HepG2 (cell line): Measurements from ENCODE around the gene NABP2. TPM values are rescaled to one million over a fixed set of nuclear protein-coding genes. Genes with fewer than 3 reads are reported as not detected.
A peak's percentile ranks its signal among the peaks of the same experiment; 100 is the strongest.

Experiments used
- ATF1 ChIP-seq: IDR thresholded peaks from 2 replicates; pipeline ENCODE4 v1.6.1; 2016; ENCODE audit warnings: mild to moderate bottlenecking, control low read depth
- FOSL2 ChIP-seq: sonication (generic); formaldehyde crosslinking; IDR thresholded peaks from 2 replicates; pipeline ENCODE4 v1.4.0; 2020; ENCODE audit warnings: missing genetic modification reagents
- HES4 ChIP-seq: sonication (generic); formaldehyde crosslinking; IDR thresholded peaks from 2 replicates; pipeline ENCODE4 v1.9.0; 2021; ENCODE audit warnings: mild to moderate bottlenecking, missing genetic modification reagents, borderline replicate concordance
- HHEX ChIP-seq: IDR thresholded peaks from 2 replicates; pipeline ENCODE4 v1.6.1; 2016; ENCODE audit warnings: control low read depth
- NFIB ChIP-seq: sonication (generic); formaldehyde crosslinking; IDR thresholded peaks from 2 replicates; pipeline ENCODE4 v1.9.0; 2021; ENCODE audit warnings: missing genetic modification reagents, mild to moderate bottlenecking, borderline replicate concordance
- PCBP2 ChIP-seq: fragments of 200-400 bp; formaldehyde crosslinking; optimal IDR thresholded peaks from 2 replicates; pipeline ENCODE3; 2018; ENCODE audit warnings: low read length, low read depth; ENCODE audit not compliant: poor library complexity, severe bottlenecking
- RARG ChIP-seq: sonication (generic); formaldehyde crosslinking; IDR thresholded peaks from 2 replicates; pipeline ENCODE4 v1.4.0; 2020; ENCODE audit warnings: low read depth, mild to moderate bottlenecking, missing genetic modification reagents
- THAP8 ChIP-seq: sonication (generic); formaldehyde crosslinking; IDR thresholded peaks from 2 replicates; pipeline ENCODE4 v1.5.1; 2020; ENCODE audit warnings: missing genetic modification reagents, mild to moderate bottlenecking, borderline replicate concordance
- ZFP62 ChIP-seq: sonication (generic); formaldehyde crosslinking; IDR thresholded peaks from 2 replicates; pipeline ENCODE4 v1.4.0; 2020; ENCODE audit warnings: missing genetic modification reagents
- ZNF207 ChIP-seq: fragments of 450-650 bp; IDR thresholded peaks from 2 replicates; pipeline ENCODE4 v1.6.1; 2016; ENCODE audit warnings: antibody characterized with exemption, borderline replicate concordance
- ZNF274 ChIP-seq: sonication (generic); formaldehyde crosslinking; IDR thresholded peaks from 2 replicates; pipeline ENCODE4 v1.5.1; 2020; ENCODE audit warnings: mild to moderate bottlenecking, missing genetic modification reagents
- ZNF564 ChIP-seq: sonication (generic); formaldehyde crosslinking; IDR thresholded peaks from 2 replicates; pipeline ENCODE4 v1.8.1; 2023; ENCODE audit warnings: mild to moderate bottlenecking, missing genetic modification reagents
- ZNF674 ChIP-seq: sonication (generic); formaldehyde crosslinking; IDR thresholded peaks from 2 replicates; pipeline ENCODE4 v1.5.0; 2020; ENCODE audit warnings: low read depth, mild to moderate bottlenecking, missing genetic modification reagents
- polyA plus RNA-seq, 8 experiments: library from polyadenylated mRNA; depleted of rRNA in 3 of 8; stranded (reverse) in 7 of 8; unstranded in 1 of 8; fragments of >200 nt; fragmentation: Illumina TruSeq in 4 of 8; extraction: Trizol in 4 of 8; gene quantifications; 2 replicates each; pipeline versions ENCODE4 v1.2.1 to v1.2.3, GENCODE V29; 2011 to 2016; ENCODE audit warnings: low read depth in 4 of 8, missing spikeins in 1 of 8, mixed read lengths in 1 of 8; ENCODE audit not compliant: insufficient read depth in 1 of 8
- total RNA-seq, 5 experiments: library from RNA; depleted of rRNA; stranded (reverse); fragments of >200 nt; fragmentation: Illumina TruSeq; extraction: Trizol; gene quantifications; 2 replicates each; pipeline ENCODE4 v1.2.3, GENCODE V29; 2016; ENCODE audit warnings: low read depth in 1 of 5
- TF ChIP-seq, protein P1 (sequence below): sonication (generic); formaldehyde crosslinking; IDR thresholded peaks from 2 replicates; pipeline ENCODE4 v1.4.0; 2020; ENCODE audit warnings: missing genetic modification reagents
- TF ChIP-seq, protein P2 (sequence below): sonication (generic); formaldehyde crosslinking; IDR thresholded peaks from 2 replicates; pipeline ENCODE4 v1.5.1; 2020; ENCODE audit warnings: mild to moderate bottlenecking, missing genetic modification reagents
- TF ChIP-seq, protein P3 (sequence below): sonication (generic); formaldehyde crosslinking; IDR thresholded peaks from 2 replicates; pipeline ENCODE4 v1.5.1; 2020; ENCODE audit warnings: mild to moderate bottlenecking, missing genetic modification reagents, moderate library complexity
- TF ChIP-seq, protein P4 (sequence below), 2 experiments: sonication (generic) in 1 of 2; formaldehyde crosslinking in 1 of 2; IDR thresholded peaks; 2 replicates each; pipeline versions ENCODE4 v1.4.0 to v1.6.1; 2018 to 2020; ENCODE audit warnings: missing genetic modification reagents in 2 of 2, borderline replicate concordance in 1 of 2, low read depth in 1 of 2, mild to moderate bottlenecking in 1 of 2, missing biosample characterization in 1 of 2

NABP2 gene
- total and polyA plus RNA-seq, 2 of the 13 experiments (the other 11 are each of a cell fraction or from before 2014, with no cell fraction given), result 33.2 to 35.5 TPM

DNA sequence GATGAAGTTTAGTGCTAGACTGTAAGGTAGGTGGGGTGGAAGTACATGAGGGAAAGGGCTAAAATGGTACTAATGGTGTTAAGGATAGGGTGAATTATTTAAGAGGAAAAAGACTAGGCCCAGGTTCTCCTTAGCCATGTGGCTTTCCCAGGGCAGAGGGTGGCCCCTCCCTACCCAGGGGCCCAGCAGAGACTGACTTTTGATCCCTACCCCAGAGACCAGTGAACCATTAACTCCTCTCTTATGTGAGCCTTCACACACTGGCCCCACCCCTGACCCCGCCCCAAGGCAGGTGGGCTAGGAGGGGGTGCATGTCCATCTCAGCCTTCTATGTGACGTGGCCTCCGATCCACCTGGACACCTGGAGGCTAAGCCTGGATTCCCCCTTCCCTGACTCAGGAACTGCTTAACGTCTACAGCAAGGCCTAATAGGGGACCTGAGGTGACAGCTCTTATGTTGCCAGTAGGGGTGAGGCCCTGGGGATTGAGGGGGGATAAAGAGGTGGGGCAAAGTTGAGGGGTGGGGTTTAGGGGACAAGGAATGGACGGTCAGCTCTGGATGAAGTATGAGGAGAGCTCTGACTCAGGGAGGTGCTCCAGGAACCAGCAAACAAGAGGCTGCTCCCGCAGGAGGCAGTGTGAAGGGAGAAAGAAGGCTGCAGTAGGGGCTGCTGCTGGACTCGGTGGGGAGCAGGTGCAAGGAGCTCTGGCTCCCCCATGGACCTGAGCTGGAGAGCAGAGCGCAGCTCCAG is 6.5 kb downstream of the NABP2 start (continued):
- TF ChIP-seq, protein P1, sequence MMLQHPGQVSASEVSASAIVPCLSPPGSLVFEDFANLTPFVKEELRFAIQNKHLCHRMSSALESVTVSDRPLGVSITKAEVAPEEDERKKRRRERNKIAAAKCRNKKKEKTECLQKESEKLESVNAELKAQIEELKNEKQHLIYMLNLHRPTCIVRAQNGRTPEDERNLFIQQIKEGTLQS (CRISPR knock-in tag), result no peak
- no peak for TF ChIP-seq HHEX (CRISPR knock-in tag)
- TF ChIP-seq ATF1, result peak; percentile 47; the same call in 1 of the 2 replicates
- no peak for TF ChIP-seq ZNF674 (CRISPR knock-in tag)
- TF ChIP-seq, protein P2, sequence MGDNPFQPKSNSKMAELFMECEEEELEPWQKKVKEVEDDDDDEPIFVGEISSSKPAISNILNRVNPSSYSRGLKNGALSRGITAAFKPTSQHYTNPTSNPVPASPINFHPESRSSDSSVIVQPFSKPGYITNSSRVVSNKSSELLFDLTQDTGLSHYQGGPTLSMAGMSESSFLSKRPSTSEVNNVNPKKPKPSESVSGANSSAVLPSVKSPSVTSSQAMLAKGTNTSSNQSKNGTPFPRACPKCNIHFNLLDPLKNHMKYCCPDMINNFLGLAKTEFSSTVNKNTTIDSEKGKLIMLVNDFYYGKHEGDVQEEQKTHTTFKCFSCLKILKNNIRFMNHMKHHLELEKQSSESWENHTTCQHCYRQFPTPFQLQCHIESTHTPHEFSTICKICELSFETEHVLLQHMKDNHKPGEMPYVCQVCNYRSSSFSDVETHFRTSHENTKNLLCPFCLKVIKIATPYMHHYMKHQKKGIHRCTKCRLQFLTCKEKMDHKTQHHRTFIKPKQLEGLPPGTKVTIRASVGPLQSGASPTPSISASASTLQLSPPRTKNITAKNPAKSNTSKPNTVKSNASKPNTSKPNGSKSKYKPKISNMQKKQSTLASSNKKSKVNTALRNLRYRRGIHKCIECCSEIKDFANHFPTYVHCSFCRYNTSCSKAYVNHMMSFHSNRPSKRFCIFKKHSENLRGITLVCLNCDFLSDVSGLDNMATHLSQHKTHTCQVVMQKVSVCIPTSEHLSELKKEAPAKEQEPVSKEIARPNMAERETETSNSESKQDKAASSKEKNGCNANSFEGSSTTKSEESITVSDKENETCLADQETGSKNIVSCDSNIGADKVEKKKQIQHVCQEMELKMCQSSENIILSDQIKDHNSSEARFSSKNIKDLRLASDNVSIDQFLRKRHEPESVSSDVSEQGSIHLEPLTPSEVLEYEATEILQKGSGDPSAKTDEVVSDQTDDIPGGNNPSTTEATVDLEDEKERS (CRISPR knock-in tag), result no peak
- no peak for TF ChIP-seq RARG (CRISPR knock-in tag)
- no peak for TF ChIP-seq ZFP62
- TF ChIP-seq ZNF564 (CRISPR knock-in tag), result no peak
- no peak for TF ChIP-seq NFIB
- peak; percentile 32; the same call in 1 of the 2 replicates for TF ChIP-seq FOSL2
- TF ChIP-seq ZNF274 (CRISPR knock-in tag), result no peak
- TF ChIP-seq ZNF207, result no peak
- TF ChIP-seq HES4 (CRISPR knock-in tag), result no peak
- no peak for TF ChIP-seq THAP8 (CRISPR knock-in tag)
- no peak for TF ChIP-seq PCBP2
- TF ChIP-seq, protein P3, sequence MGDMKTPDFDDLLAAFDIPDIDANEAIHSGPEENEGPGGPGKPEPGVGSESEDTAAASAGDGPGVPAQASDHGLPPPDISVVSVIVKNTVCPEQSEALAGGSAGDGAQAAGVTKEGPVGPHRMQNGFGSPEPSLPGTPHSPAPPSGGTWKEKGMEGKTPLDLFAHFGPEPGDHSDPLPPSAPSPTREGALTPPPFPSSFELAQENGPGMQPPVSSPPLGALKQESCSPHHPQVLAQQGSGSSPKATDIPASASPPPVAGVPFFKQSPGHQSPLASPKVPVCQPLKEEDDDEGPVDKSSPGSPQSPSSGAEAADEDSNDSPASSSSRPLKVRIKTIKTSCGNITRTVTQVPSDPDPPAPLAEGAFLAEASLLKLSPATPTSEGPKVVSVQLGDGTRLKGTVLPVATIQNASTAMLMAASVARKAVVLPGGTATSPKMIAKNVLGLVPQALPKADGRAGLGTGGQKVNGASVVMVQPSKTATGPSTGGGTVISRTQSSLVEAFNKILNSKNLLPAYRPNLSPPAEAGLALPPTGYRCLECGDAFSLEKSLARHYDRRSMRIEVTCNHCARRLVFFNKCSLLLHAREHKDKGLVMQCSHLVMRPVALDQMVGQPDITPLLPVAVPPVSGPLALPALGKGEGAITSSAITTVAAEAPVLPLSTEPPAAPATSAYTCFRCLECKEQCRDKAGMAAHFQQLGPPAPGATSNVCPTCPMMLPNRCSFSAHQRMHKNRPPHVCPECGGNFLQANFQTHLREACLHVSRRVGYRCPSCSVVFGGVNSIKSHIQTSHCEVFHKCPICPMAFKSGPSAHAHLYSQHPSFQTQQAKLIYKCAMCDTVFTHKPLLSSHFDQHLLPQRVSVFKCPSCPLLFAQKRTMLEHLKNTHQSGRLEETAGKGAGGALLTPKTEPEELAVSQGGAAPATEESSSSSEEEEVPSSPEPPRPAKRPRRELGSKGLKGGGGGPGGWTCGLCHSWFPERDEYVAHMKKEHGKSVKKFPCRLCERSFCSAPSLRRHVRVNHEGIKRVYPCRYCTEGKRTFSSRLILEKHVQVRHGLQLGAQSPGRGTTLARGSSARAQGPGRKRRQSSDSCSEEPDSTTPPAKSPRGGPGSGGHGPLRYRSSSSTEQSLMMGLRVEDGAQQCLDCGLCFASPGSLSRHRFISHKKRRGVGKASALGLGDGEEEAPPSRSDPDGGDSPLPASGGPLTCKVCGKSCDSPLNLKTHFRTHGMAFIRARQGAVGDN (CRISPR knock-in tag), result peak; percentile 25
- TF ChIP-seq, protein P4, sequence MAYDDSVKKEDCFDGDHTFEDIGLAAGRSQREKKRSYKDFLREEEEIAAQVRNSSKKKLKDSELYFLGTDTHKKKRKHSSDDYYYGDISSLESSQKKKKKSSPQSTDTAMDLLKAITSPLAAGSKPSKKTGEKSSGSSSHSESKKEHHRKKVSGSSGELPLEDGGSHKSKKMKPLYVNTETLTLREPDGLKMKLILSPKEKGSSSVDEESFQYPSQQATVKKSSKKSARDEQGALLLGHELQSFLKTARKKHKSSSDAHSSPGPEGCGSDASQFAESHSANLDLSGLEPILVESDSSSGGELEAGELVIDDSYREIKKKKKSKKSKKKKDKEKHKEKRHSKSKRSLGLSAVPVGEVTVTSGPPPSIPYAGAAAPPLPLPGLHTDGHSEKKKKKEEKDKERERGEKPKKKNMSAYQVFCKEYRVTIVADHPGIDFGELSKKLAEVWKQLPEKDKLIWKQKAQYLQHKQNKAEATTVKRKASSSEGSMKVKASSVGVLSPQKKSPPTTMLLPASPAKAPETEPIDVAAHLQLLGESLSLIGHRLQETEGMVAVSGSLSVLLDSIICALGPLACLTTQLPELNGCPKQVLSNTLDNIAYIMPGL (CRISPR knock-in tag; IDR thresholded peaks at IDR 0.05; ENCODE audit: borderline replicate concordance in 1 of 2, low read depth in 1 of 2), result peak in 1 of 2 experiments; percentile 54; a peak in 2 of 4 replicates
